HG03135 (cell line): ENCODE data around the gene LUZP1.

Experiments
- ATAC-seq: cut with Tn5 transposase; IDR thresholded peaks from one replicate; pipeline ENCODE4 v1.9.1; 2021; ENCODE audit warnings: mild to moderate bottlenecking, moderate library complexity; ENCODE audit not compliant: unreplicated experiment

Gene LUZP1

DNA sequence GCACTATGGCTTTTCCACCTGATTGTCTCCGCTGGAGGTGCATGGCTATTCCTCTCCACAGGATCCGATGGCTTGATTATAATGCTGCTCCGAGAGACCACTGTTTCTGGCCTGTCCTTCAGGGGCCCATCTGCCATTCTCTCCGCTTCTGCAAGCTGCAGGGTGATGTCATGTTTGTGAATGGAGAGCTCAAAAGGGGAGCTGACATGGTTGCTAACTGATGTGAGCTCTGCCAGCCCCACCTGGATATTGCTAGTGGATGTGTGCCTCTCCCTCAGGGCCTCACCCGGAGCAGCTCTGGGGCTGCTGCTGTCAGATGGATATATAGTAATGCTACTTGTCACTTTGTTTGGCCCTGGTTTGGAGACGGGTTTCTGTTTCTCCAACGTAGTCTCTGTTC, 77.1 kb downstream of the LUZP1 start:
- no peak for ATAC-seq

GRCh38 chr1:23090056-23090455, 78.6 kb downstream of the LUZP1 start:
- no peak for ATAC-seq

GRCh38 chr1:23088027-23088426, 80.6 kb downstream of the LUZP1 start:
- ATAC-seq, result no peak

DNA sequence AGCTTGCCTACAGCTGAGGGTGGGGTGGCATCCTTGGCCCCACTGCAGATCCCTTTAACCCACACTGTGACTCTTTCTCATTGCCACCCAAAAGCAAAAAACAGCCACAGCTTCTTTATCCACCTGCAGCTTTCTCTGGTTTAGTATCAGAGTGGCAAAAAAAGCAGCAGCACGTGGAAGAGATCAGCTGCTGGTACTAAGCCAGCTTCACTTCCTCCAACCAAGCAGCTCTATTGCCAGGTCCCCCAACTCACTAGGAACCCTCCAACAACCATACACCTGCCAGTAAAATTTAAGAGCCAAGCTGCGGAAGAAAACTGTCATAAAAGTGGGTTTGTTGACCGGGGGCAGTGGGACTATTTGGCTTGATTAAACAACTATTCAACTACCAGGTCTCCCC, 83.0 kb downstream of the LUZP1 start:
- ATAC-seq, result no peak

DNA sequence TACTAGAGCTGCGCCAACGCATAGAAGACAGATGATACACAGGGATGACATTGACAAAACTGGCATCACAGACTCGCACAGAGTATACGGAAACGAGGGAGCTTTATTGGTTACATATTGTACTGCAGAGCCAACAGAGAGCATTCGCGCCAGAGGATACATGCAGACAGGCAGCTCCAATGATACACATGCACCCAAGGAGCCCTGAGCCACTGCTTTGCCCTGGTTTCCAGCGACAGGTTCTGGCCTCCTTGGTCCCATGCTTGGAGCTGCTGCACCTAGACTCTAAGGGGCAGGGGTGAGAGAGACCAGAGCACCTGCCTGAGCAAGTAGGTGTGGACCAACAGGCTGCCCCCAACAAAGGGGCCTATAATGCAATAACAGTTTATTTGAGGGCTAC, 83.8 kb downstream of the LUZP1 start:
- ATAC-seq, result no peak

DNA sequence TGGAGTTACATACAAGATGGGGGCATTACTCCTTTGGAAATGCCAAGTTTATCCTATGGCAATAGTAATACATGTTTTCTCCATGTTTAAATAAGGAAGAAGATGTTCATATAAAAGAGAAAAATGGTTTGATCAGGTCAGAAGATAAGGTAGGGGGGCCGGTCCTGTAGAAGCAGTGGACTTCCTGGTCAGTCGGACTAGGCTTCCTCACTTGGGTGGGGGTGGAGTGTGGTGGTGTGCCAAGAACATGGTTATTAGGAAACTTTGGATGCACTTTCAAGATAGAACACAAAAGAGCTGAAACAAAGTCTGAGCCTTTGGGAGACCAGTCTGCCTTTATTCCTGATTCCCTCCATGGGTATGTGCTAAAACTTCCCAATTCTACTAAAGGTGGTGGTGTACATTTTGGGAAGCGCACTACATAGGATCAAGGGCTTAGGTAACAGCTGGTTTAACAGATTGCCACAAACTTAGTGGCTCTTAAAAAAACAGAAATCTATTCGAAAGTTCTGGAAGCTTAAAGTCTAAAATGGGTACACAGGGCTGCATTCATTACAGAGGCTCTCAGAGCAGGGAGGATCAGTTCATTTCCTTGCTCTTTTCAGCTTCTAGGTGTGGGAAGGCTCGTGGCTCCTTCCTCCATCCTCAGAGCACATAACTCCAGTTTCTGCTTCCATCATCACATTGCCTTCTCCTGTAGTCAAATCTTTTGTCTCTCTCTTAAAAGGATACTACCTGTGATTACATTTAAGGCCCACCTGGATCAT, 84.8 kb downstream of the LUZP1 start:
- no peak for ATAC-seq

DNA sequence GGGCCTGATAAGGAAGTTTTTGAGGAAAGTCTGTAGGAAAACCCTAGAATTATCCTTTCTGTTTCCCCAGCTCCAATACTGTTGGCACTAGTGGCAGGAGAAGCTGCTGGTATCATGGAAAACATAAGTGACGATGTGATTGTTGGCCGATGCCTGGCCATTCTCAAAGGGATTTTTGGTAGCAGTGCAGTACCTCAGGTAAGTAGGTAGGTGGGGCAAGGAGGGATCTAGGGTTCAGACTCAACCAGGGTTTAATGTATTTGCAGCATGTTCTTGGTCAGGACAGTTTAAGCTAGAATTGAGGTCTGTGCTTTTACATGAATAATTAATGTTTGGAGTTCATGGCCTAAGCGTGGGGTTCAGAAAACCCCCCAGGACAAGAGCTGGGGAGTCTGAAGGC, 87.3 kb downstream of the LUZP1 start:
- no peak for ATAC-seq

DNA sequence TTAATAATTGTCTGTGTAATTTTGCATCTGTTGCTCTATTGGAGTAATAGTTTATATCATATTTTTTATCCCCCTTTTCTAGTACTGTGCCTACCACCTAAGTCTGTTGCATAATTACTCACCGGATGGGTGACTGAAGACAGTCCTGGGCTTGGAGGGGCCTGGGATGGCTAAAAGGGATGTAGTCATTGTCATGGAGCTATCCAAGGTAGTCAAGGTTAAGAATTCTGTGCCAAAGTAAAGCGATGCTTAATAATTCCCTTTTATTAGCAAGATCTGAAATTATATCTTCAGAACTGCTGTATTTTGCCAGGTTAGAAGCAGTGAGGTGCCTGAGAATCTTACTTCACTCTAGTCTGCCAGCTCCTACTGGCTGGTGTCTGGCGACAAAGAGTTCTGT, 87.8 kb downstream of the LUZP1 start:
- ATAC-seq, result no peak

- ATAC-seq, result no peak
Observed at GRCh38 chr1:23079025-23079424, 89.6 kb downstream of the LUZP1 start.

- no peak for ATAC-seq
Observed at GRCh38 chr1:23074012-23074411, 94.6 kb downstream of the LUZP1 start.

- ATAC-seq, result no peak
Observed at GRCh38 chr1:23069675-23070074, 99.0 kb downstream of the LUZP1 start.

DNA sequence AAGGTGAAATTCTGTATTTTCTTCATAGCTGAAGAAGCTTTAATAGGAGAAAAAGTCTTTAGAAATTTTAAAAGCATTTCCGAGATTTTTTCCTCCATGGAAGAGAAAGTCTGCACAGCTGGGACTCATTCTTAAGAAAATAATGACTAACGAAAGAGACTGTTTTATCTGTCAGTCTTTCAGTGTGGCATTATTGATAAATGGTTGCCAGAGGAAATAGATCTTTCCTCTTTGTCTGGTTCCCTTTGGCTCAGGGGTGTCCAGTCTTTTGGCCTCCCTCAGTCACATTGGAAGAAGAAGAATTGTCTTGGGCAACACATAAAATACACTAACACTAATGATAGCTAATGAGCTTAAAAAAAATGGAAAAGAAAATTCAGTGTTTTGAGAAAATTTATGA, 99.5 kb downstream of the LUZP1 start:
- no peak for ATAC-seq

DNA sequence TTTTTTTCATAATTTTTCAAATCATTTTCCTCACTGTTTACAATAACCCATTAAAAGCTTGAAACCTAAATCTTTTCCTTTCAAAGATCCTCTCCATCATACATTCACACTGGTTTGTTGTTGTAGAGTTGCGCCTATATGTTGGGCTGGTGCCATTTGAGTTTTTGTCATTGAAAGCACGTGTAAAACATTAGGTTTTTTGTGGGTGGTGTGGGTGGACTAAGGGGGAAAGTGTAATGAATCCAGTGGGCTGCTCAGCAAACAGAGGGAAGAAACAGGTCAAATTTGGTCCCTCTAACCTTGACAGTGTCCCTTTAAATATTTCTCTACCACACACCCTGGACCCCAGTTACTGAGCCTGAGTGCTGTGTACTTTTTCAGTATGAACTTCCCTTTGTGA, 102.6 kb downstream of the LUZP1 start:
- no peak for ATAC-seq

- no peak for ATAC-seq
Observed at GRCh38 chr1:23065385-23065784, 103.3 kb downstream of the LUZP1 start.

GRCh38 chr1:23062271-23062670, 106.4 kb downstream of the LUZP1 start:
- no peak for ATAC-seq

DNA sequence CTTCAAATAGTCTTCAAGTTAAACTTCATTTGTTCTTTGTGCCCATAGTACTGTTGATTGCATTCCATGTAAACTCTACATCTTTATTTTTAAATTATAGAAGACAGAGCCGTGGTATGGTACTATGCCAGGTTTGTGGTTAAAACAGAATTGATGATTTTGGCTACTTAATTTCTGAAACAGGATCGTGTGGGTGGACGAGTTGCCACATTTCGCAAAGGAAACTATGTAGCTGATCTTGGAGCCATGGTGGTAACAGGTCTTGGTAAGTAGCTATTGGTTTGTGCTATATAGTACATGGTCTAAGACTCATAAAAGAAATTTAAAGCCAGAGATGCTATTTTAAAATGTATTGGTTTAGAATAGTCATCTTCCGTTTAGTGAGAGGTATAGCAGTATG, 111.4 kb downstream of the LUZP1 start:
- no peak for ATAC-seq

DNA sequence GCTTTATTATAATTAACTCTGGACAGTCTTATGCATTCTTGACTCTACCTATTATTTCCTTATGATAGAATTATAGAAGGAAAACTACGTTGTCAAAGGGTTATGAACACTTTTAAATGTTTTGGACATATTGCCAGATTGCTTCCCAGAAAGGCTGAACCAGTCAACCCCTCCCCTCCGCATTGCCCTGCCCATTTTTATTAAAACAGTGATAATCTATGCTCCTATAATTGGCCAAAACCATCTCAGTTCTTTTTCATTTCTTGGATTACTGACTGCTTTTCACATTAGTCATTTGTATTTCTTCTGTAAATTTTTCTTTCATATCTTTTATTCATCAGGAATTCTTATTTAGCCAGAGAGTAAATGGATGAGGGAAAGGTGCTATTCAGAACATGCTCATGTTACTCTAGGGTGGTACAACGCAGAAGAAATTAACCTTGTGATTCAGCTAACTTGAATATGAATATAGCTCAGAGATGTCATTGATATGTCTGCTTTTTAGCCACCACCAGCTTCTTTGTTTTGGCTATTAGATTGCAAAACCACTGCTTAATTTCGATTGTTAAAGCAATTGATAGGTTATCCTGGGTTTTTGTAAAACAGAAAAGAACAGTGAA, 117.3 kb downstream of the LUZP1 start:
- ATAC-seq, result no peak

- no peak for ATAC-seq
Observed at GRCh38 chr1:23050201-23050600, 118.5 kb downstream of the LUZP1 start.

DNA sequence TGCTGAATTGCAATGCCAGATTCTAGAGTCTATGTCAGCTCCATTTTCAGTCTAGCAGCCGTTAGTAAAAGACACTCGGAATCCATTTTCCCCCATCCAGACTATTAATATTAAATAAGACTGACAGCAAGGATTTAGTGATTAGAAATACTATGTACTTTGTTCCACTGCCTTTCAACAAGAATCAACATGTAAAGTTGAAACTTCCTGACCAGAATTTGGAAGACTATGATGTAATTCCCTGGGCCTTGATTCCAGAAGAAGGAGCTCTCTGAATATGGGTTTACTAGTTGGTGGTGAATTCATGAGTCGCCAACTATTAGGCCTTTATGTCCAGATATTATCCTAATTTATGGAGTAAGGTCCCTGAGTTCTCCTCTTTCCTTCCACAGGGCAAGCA, 124.6 kb downstream of the LUZP1 start:
- no peak for ATAC-seq

GRCh38 chr1:23040509-23040908, 128.1 kb downstream of the LUZP1 start:
- no peak for ATAC-seq

DNA sequence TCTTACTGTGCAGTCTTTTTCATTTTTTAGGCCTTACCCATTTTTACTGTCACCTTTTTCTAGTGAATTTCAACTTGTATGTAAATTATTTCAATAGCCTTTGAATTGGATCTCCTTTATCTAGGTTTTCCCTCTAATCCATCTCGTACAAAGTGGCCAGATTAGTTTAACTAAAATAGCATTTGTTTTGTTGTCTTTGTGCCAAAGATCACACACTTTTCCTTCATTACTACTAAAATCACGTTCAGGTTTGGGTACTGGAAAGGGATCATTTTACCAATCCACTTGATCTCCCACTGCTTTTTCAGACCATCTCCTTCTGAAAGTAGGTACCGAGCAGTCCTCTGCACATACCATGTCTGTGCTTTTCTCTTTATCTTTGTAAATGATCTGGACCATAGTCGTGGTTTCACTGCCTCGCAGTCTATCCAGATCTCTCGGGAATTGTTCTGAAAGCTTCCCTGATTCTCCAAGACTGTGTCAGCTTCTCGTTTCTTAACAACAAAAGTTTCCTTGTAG, 129.3 kb downstream of the LUZP1 start:
- no peak for ATAC-seq

DNA sequence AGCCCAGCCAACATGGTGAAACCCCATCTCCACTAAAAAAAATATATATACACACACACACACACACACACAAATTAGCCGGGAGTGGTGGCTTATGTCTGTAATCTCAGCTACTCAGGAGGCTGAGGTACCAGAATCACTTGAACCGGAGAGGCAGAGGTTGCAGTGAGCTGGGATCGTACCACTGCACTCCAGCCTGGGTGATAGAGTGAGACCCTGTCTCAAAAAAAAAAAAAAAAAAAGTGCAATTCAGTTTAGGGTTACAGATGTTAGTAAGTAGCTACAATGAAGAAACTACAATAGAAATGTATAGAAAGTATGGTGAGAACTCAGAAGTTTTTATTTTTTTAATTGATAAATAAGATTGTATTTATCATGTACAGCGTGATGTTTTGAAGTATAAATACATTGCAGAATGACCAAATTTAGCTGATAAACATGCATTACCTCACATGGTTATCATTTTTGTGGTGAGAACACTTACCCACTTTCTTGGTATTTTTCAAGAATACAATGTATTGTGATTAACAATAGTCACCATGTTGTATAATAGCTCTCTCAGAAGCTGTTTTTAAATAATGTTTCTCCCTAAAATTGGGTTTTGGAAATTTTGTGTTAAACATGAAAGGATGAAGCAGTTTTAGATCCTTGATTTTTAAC, 131.4 kb downstream of the LUZP1 start:
- ATAC-seq, result no peak
